GM23338 (cell line): ENCODE measurements around the gene ARHGAP27. TPM values are rescaled to one million over a fixed set of nuclear protein-coding genes. Genes with fewer than 3 reads are reported as not detected.

Experiments
- ATAC-seq: fragments of 200-7000 bp; cut with Tn5 transposase; 3 replicates; pipeline ENCODE4 v1.9.1; 2020
- DNase-seq: peaks from one replicate; pipeline ENCODE4 v3.0.0-alpha.2; 2015; ENCODE audit warnings: low spot score
- H2AFZ ChIP-seq: fragments of 200-600 bp; sonication (generic); 2 replicates; pipeline ENCODE4 v1.8.0; 2016; ENCODE audit warnings: antibody characterized with exemption, mild to moderate bottlenecking, moderate library complexity
- H3F3A ChIP-seq: fragments of 200-600 bp; sonication (generic); replicated peaks from 2 replicates; pipeline ENCODE4 v1.8.0; 2017; ENCODE audit warnings: antibody characterized with exemption, mixed run types, low read depth
- H3K27ac ChIP-seq: fragments of 200-600 bp; sonication (generic); 2 replicates; pipeline ENCODE4 v1.6.1; 2016; ENCODE audit warnings: low read depth
- H3K27me3 ChIP-seq: fragments of 200-600 bp; sonication (generic); 2 replicates; pipeline ENCODE4 v1.8.0; 2016; ENCODE audit warnings: mild to moderate bottlenecking, mixed run types, moderate library complexity; ENCODE audit not compliant: insufficient read depth
- H3K36me3 ChIP-seq: fragments of 200-600 bp; sonication (generic); 2 replicates; pipeline ENCODE4 v1.8.0; 2016; ENCODE audit warnings: mild to moderate bottlenecking; ENCODE audit not compliant: insufficient read depth
- H3K4me1 ChIP-seq: fragments of 200-600 bp; sonication (generic); 2 replicates; pipeline ENCODE4 v1.8.0; 2016; ENCODE audit warnings: mild to moderate bottlenecking, moderate library complexity; ENCODE audit not compliant: insufficient read depth
- H3K4me2 ChIP-seq: fragments of 200-600 bp; sonication (generic); 2 replicates; pipeline ENCODE4 v1.7.1; 2017; ENCODE audit warnings: mixed run types
- H3K4me3 ChIP-seq: fragments of 200-600 bp; sonication (generic); 2 replicates; pipeline ENCODE4 v1.6.1; 2016; ENCODE audit warnings: mixed run types
- H3K79me2 ChIP-seq: fragments of 200-600 bp; sonication (generic); replicated peaks from 2 replicates; pipeline ENCODE4 v1.8.0; 2017; ENCODE audit warnings: mild to moderate bottlenecking; ENCODE audit not compliant: insufficient read depth
- H3K9me2 ChIP-seq: fragments of 200-600 bp; sonication (generic); 2 replicates; pipeline ENCODE4 v1.8.0; 2017; ENCODE audit not compliant: insufficient read depth
- H4K20me1 ChIP-seq: fragments of 200-600 bp; sonication (generic); replicated peaks from 2 replicates; pipeline ENCODE4 v1.8.0; 2017; ENCODE audit warnings: mild to moderate bottlenecking; ENCODE audit not compliant: insufficient read depth
- H3K27ac Mint-ChIP-seq: 2 replicates; pipeline ENCODE4 v1.8.0; 2020; ENCODE audit warnings: inconsistent platforms, mild to moderate bottlenecking, moderate library complexity, mixed read lengths
- H3K27me3 Mint-ChIP-seq: 3 replicates; pipeline ENCODE4 v1.8.0; 2022; ENCODE audit warnings: low read depth, mild to moderate bottlenecking, moderate library complexity, mixed read lengths, inconsistent platforms; ENCODE audit not compliant: insufficient read depth, poor library complexity
- H3K36me3 Mint-ChIP-seq: 3 replicates; pipeline ENCODE4 v1.8.0; 2021; ENCODE audit warnings: low read depth, mild to moderate bottlenecking, inconsistent platforms, moderate library complexity, mixed read lengths
- H3K4me1 Mint-ChIP-seq: 3 replicates; pipeline ENCODE4 v1.8.0; 2020; ENCODE audit warnings: mild to moderate bottlenecking, inconsistent platforms, mixed read lengths
- H3K4me3 Mint-ChIP-seq: 3 replicates; pipeline ENCODE4 v1.8.0; 2021; ENCODE audit warnings: moderate library complexity, mild to moderate bottlenecking, inconsistent platforms, mixed read lengths
- H3K9me3 Mint-ChIP-seq: 3 replicates; pipeline ENCODE4 v1.8.0; 2020; ENCODE audit warnings: moderate library complexity, mild to moderate bottlenecking, inconsistent platforms, mixed read lengths
- CREB1 ChIP-seq: fragments of 250-450 bp; sonication (Bioruptor Pico); IDR thresholded peaks from 2 replicates; pipeline ENCODE4 v1.5.0; 2020; ENCODE audit warnings: low read depth, mild to moderate bottlenecking, moderate library complexity
- ETS1 ChIP-seq: IDR thresholded peaks from 2 replicates; pipeline ENCODE4 v1.6.1; 2016; ENCODE audit warnings: antibody characterized with exemption
- REST ChIP-seq: IDR thresholded peaks from one replicate; pipeline ENCODE4 v1.6.1; 2018; ENCODE audit warnings: antibody characterized with exemption; ENCODE audit not compliant: unreplicated experiment
- STAT1 ChIP-seq: IDR thresholded peaks from one replicate; pipeline ENCODE4 v1.6.1; 2016; ENCODE audit warnings: antibody characterized with exemption; ENCODE audit not compliant: unreplicated experiment
- ZNF462 ChIP-seq: fragments of 250-450 bp; sonication (Bioruptor Pico); IDR thresholded peaks from 2 replicates; pipeline ENCODE4 v1.5.0; 2020; ENCODE audit warnings: mild to moderate bottlenecking, moderate library complexity
- polyA plus RNA-seq: library from polyadenylated mRNA; unstranded; fragments of >200 nt; fragmentation: Nextera tagmentation; extraction: Ambion mirVana; gene quantifications from 2 replicates; pipeline ENCODE4 v1.2.1, GENCODE V29; 2016
- total RNA-seq: library from RNA; depleted of rRNA; stranded (reverse); fragments of >200 nt; shearing (Covaris generic); gene quantifications from 2 replicates; pipeline ENCODE4 v1.2.3, GENCODE V29; 2014

ARHGAP27 gene
- total and polyA plus RNA-seq, 2 experiments from 2014 or later = 5.9 to 17.7 TPM

- Histone ChIP-seq H3K79me2 (no peaks in the 10 kb centered on the region), H3K4me1 (peaks cover 12% of the 10 kb centered on the region), H3K27me3 (peaks cover 47% of the 10 kb centered on the region), H3F3A (peaks cover 28% of the 10 kb centered on the region), H3K9me2 (no peaks in the 10 kb centered on the region), H3K27ac (no peak overlapping the region), H3K36me3 (no peaks in the 10 kb centered on the region), H3K4me2 (peak overlapping the region; percentile 94), H3K4me3 (peak overlapping the region; percentile 84), H2AFZ (no peak overlapping the region), H4K20me1 (no peaks in the 10 kb centered on the region)
- TF ChIP-seq CREB1 (CRISPR knock-in tag) (no peak), STAT1 (no peak), ETS1 (no peak), ZNF462 (CRISPR knock-in tag) (no peak), REST (no peak)
- Mint-ChIP-seq H3K4me1 (peaks cover 31% of the 10 kb centered on the region), H3K27me3 (peaks cover 51% of the 10 kb centered on the region), H3K36me3 (peaks cover 3% of the 10 kb centered on the region; the same call in 1 of the 3 replicates), H3K4me3 (peak overlapping the region; percentile 78), H3K9me3 (peaks cover 6% of the 10 kb centered on the region), H3K27ac (no peak overlapping the region)
- ATAC-seq (peak; percentile 0; the same call in 1 of the 3 replicates), DNase-seq (peak; percentile 43)
Measured at GRCh38 chr17:45430006-45430737, 2.5 kb downstream of the ARHGAP27 start.
